A673 (cell line): ENCODE measurements around the gene MPZL1.

Source experiments
- CTCF ChIP-seq: fragments of 300-800, 200-600 bp; sonication (generic); conservative IDR thresholded peaks from 2 replicates; pipeline ENCODE4 v1.5.1; 2017; ENCODE audit warnings: low read depth, mild to moderate bottlenecking, antibody characterized with exemption, low read length, moderate library complexity, mixed read lengths
- EZH2 ChIP-seq: fragments of 200-600 bp; sonication (generic); IDR thresholded peaks from 2 replicates; pipeline ENCODE4 v1.6.1; 2017; ENCODE audit warnings: borderline replicate concordance, low read depth, mild to moderate bottlenecking, mixed read lengths, antibody characterized with exemption, low read length; ENCODE audit not compliant: poor library complexity, severe bottlenecking

GRCh38 chr1:167722152-167722869 is 529 bp downstream of the MPZL1 start:
- TF ChIP-seq CTCF (no peak), EZH2 (no peak)
